ENCODE results near the gene STX11. TPM values are rescaled to one million over a fixed set of nuclear protein-coding genes. Genes with fewer than 3 reads are reported as not detected.

The STX11 gene
- total RNA-seq, 1 experiment from 2014 or later, result 0.69 TPM

DNA sequence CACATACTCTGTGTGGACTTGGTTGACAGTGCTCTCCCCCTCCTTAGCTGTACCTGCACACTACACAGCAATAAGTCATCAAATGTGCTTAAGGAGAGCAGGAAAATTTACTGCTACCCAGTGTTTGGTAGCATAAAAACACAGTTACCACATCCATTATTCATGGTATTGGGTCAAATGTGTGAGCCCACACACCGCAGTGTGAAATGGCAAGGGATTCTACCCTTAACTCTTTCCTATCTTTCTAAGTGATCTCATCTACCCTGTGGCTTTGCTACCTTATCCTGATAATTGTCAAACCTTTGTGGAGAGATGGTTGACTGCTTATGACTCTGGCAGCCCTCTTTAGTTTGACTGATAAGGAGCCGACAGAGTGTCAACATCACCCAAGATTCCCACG is 47.6 kb downstream of the STX11 start:
- Histone ChIP-seq H3K36me3 (ENCODE audit: control insufficient read depth in 1 of 2, insufficient read depth in 2 of 2, low read length in 2 of 2) (no peaks in the 10 kb centered on the region), H3K9me3 (ENCODE audit: control insufficient read depth in 1 of 2, insufficient read depth in 1 of 2, low read depth in 1 of 2, low read length in 2 of 2) (peaks cover 0 to 4% of the 10 kb centered on the region in 2 experiments; a peak in 1 of 4 replicates), H3K4me1 (ENCODE audit: control insufficient read depth in 1 of 2, insufficient read depth in 2 of 2, low read length in 2 of 2) (peaks cover 0 to 4% of the 10 kb centered on the region in 2 experiments; a peak in 1 of 4 replicates), H4K20me1 (ENCODE audit: insufficient read depth) (no peaks in the 10 kb centered on the region), H3K27me3 (ENCODE audit: insufficient read depth, low read length) (no peaks in the 10 kb centered on the region), H3K27ac (ENCODE audit: low read depth, low read length) (no peak overlapping the region), H3K9me2 (ENCODE audit: insufficient read depth) (no peaks in the 10 kb centered on the region), H3K4me3 (replicated peaks in 1 of 2; ENCODE audit: low read depth in 1 of 2, low read length in 2 of 2) (no peak overlapping the region), H3K79me2 (ENCODE audit: insufficient read depth, low read length) (no peaks in the 10 kb centered on the region), H3K9ac (ENCODE audit: low read length) (no peak overlapping the region), H3K4me2 (ENCODE audit: low read length) (no peak overlapping the region), H2AFZ (ENCODE audit: low read depth, low read length, poor library complexity, severe bottlenecking) (no peak overlapping the region)
- no peak for TF ChIP-seq SRF (IDR thresholded peaks at IDR 0.05; ENCODE audit: low read depth)
- no peak for TF ChIP-seq POLR2A (IDR thresholded peaks at IDR 0.05; ENCODE audit: borderline replicate concordance, extremely low read depth, insufficient read depth, insufficient read length)
- no peak for TF ChIP-seq YY1 (IDR thresholded peaks at IDR 0.05; ENCODE audit: extremely low read depth, insufficient replicate concordance, low read depth, low read length)
- TF ChIP-seq EZH2phosphoT487 (IDR thresholded peaks at IDR 0.05; ENCODE audit: borderline replicate concordance), result no peak
- no peak for TF ChIP-seq ZNF274 (IDR thresholded peaks at IDR 0.05; ENCODE audit: low read depth, low read length)
- TF ChIP-seq EGR1 (IDR thresholded peaks at IDR 0.05; ENCODE audit: low read depth), result no peak
- TF ChIP-seq TCF7L2 (IDR thresholded peaks at IDR 0.05; ENCODE audit: borderline replicate concordance, extremely low read depth, insufficient read depth, insufficient read length), result no peak
- no peak for TF ChIP-seq CTCF (IDR thresholded peaks at IDR 0.05 in 2 of 3, conservative IDR thresholded peaks at IDR 0.05 in 1 of 3; ENCODE audit: borderline replicate concordance in 1 of 3, insufficient read depth in 1 of 3, low read depth in 2 of 3, low read length in 2 of 3)
- no peak for TF ChIP-seq ELF1 (IDR thresholded peaks at IDR 0.05; ENCODE audit: borderline replicate concordance, low read depth)
- no peak for TF ChIP-seq ZFX (IDR thresholded peaks at IDR 0.05)
- TF ChIP-seq CBX3 (IDR thresholded peaks at IDR 0.05; ENCODE audit: low read depth), result no peak
- intact Hi-C loops (cut with micrococcal nuclease), result no loop called here
- no TSS peak for BruUV-seq (replicated peaks)
- ChIA-PET POLR2A (no interaction called here), RAD21 (ENCODE audit: low non-redundant PET in 1 of 2, low total read pairs in 2 of 2, uncharacterized antibody in 2 of 2, unreplicated experiment in 2 of 2) (no interaction called here), CTCF (no interaction called here)
- no peak for DNase-seq (ENCODE audit: low read depth, low spot score)
- no peak for ATAC-seq
